Ishikawa (cell line): ENCODE data around the gene PSD4.

Experiments
- CEBPB ChIP-seq: IDR thresholded peaks from 2 replicates; pipeline ENCODE4 v1.6.1; 2012
- CREB1 ChIP-seq: IDR thresholded peaks from 2 replicates; pipeline ENCODE4 v1.6.1; 2012; ENCODE audit warnings: low read depth
- EGR1 ChIP-seq: IDR thresholded peaks from 2 replicates; pipeline ENCODE4 v1.6.1; 2012
- EP300 ChIP-seq: IDR thresholded peaks from 2 replicates; pipeline ENCODE4 v1.6.1; 2012; ENCODE audit warnings: borderline replicate concordance
- MAX ChIP-seq: IDR thresholded peaks from 2 replicates; pipeline ENCODE4 v1.6.1; 2012
- NFIC ChIP-seq: IDR thresholded peaks from 2 replicates; pipeline ENCODE4 v1.6.1; 2012
- RAD21 ChIP-seq: IDR thresholded peaks from 2 replicates; pipeline ENCODE4 v1.6.1; 2012; ENCODE audit warnings: low read depth
- REST ChIP-seq: IDR thresholded peaks from 2 replicates; pipeline ENCODE4 v1.6.1; 2012; ENCODE audit warnings: low read depth, mild to moderate bottlenecking
- TCF12 ChIP-seq: IDR thresholded peaks from 2 replicates; pipeline ENCODE4 v1.6.1; 2012; ENCODE audit warnings: low read depth
- TEAD4 ChIP-seq: IDR thresholded peaks from 2 replicates; pipeline ENCODE4 v1.6.1; 2012
- USF1 ChIP-seq: IDR thresholded peaks from 2 replicates; pipeline ENCODE4 v1.6.1; 2012
- YY1 ChIP-seq: IDR thresholded peaks from 2 replicates; pipeline ENCODE4 v1.6.1; 2012; ENCODE audit warnings: low read depth
- ZBTB7A ChIP-seq: IDR thresholded peaks from 2 replicates; pipeline ENCODE4 v1.6.1; 2012; ENCODE audit warnings: low read depth

PSD4 gene

GRCh38 chr2:113232740-113233139 lies 59.0 kb downstream of the PSD4 start:
- TF ChIP-seq TCF12 (no peak), CREB1 (no peak), CEBPB (0 out of 2 replicates have a peak, but pooled peaks have one; percentile 18)

GRCh38 chr2:113233593-113234550 lies 60.1 kb downstream of the PSD4 start:
- TF ChIP-seq USF1 (no peak), MAX (no peak), CEBPB (no peak), CREB1 (no peak)

- TF ChIP-seq CEBPB: no peak
- TF ChIP-seq EGR1: no peak
- TF ChIP-seq TCF12: no peak
- no peak for TF ChIP-seq CREB1
- TF ChIP-seq USF1: no peak
- TF ChIP-seq TEAD4: no peak
- TF ChIP-seq MAX: no peak
- TF ChIP-seq RAD21: no peak
Observed at GRCh38 chr2:113234721-113235346, 61.1 kb downstream of the PSD4 start.

- TF ChIP-seq ZBTB7A: 0 out of 2 replicates have a peak, but pooled peaks have one; percentile 52
Observed at GRCh38 chr2:113235347-113236226, 61.8 kb downstream of the PSD4 start.

- TF ChIP-seq RAD21: no peak
- TF ChIP-seq REST: no peak
- peak; percentile 34; the same call in 1 of the 2 replicates for TF ChIP-seq TEAD4
- no peak for TF ChIP-seq ZBTB7A
- TF ChIP-seq EP300: peak; percentile 37; the same call in 1 of the 2 replicates
Observed at GRCh38 chr2:113236367-113237159, 62.8 kb downstream of the PSD4 start.

- TF ChIP-seq EP300 (no peak), TEAD4 (0 out of 2 replicates have a peak, but pooled peaks have one; percentile 14), CEBPB (no peak), MAX (no peak), YY1 (no peak), ZBTB7A (no peak), USF1 (no peak), NFIC (no peak)
Observed at GRCh38 chr2:113237604-113238160, 63.9 kb downstream of the PSD4 start.
